GM20000 (cell line): ENCODE measurements around the gene SUN5.

Experiments
- DNase-seq: peaks from one replicate; pipeline ENCODE4 v3.0.0; 2012; ENCODE audit warnings: low spot score
- TF ChIP-seq, protein P1 (sequence below): IDR thresholded peaks from 2 replicates; pipeline ENCODE4 v1.5.1; 2012; ENCODE audit warnings: mild to moderate bottlenecking, control low read depth; ENCODE audit errors: extremely low read depth, missing control alignments

Gene SUN5

DNA sequence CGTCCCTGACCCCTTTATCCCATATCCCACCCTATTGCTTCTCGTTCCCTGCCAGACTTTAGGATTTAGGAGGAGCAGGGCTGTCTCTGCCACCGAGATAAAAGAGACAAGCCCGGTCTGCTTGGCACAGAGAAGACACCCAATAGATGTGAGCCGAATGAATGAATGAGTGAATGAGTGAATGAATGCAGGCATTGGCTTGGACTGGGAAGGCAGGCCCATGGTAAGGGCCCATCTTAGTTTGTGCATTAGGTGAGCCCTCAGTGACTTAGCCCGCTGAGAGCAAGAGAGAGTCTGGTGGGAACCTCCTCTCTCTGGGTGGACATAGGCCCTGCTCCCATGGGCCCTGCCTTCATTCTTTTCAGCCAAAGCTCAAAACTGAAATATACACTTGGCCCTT is 26.3 kb upstream of the SUN5 start:
- no peak for DNase-seq
- TF ChIP-seq, protein P1, sequence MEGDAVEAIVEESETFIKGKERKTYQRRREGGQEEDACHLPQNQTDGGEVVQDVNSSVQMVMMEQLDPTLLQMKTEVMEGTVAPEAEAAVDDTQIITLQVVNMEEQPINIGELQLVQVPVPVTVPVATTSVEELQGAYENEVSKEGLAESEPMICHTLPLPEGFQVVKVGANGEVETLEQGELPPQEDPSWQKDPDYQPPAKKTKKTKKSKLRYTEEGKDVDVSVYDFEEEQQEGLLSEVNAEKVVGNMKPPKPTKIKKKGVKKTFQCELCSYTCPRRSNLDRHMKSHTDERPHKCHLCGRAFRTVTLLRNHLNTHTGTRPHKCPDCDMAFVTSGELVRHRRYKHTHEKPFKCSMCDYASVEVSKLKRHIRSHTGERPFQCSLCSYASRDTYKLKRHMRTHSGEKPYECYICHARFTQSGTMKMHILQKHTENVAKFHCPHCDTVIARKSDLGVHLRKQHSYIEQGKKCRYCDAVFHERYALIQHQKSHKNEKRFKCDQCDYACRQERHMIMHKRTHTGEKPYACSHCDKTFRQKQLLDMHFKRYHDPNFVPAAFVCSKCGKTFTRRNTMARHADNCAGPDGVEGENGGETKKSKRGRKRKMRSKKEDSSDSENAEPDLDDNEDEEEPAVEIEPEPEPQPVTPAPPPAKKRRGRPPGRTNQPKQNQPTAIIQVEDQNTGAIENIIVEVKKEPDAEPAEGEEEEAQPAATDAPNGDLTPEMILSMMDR, result no peak

DNA sequence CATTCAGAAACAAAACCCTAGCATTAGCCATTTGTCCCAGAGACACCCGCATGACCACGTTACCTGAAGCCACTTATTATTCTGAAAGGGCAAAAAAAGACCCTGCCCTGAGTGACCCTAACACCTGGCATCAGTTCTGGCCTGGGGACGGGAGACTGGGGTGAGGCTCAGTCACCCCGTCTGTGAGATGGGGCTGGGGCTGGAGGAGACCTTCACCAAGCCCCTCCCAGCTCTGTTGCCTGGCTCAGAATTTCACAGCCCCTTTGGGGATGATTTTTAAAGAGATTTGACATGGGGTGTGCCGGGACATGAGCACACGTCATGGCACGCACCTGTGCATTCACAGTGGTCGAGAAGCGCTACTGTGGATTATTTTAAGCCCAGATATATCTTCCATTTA is 25.8 kb upstream of the SUN5 start:
- DNase-seq, result no peak
- TF ChIP-seq, protein P1, result no peak

DNA sequence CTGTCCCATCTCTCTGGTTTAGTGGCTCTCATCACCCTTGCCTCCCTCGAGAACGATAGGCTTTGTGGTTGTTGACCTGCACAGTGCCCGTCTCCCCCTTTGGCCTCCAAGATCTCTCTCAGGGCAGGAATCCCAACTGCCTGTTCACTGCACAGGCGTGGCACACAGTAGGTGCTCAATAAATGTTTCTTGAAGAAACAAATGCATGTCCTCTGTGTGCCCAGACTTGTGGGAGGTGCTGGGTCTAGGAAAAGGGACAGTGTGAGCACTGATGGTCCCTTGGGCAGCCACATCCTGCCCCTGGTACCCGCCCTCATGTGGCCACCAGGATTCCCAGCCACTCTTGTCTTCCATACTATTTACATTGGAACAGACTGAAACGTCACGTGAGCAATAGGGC is 24.6 kb upstream of the SUN5 start:
- no peak for DNase-seq
- TF ChIP-seq, protein P1, result no peak

DNA sequence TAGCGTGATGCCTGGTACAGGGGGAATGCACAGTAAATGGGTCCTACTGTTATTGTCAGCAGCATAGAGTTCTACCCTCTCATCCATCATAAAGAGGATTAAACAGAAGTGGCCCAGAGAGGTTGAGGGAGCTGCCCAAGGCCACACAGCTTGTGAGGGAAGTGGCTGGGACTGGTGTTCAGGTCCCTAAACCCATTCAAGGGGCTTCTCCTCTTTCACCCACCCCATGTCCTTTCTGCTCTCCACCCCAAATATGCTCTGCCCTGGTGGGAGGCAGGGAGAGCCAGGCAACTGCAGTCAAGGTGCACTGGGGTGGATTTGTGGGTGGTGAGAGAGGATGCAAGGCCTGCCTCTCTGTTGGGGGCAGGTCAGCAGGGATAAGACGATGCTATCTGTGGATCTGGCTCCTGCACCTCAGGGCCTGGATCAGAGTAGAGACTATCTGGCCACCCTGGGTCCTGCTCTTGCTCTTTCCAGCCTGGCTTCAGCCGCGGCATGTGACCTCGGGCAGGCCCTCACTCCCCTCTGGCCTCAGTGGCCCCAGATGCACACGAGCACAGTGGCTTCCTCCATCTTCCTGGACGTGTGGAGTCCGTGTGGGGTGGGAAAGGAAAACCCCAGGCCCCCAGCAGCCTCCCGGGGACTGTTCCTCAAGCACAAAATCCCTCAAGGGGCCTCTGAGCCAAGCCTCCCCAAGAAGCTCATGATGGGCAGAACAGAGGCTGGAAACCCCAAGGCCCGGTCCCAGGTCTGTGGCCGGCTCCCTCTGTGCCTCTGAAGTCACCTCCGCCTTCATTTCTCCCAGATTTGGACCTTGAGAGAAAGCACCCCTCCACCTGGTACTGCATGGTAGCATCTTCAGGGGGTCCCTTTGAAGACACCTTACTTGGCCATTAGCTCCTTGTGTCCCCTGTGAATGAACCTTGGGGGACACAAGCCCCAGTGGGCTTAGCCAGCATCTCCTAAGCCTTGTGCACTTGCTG is 23.8 kb upstream of the SUN5 start:
- TF ChIP-seq, protein P1, result no peak
- no peak for DNase-seq

DNA sequence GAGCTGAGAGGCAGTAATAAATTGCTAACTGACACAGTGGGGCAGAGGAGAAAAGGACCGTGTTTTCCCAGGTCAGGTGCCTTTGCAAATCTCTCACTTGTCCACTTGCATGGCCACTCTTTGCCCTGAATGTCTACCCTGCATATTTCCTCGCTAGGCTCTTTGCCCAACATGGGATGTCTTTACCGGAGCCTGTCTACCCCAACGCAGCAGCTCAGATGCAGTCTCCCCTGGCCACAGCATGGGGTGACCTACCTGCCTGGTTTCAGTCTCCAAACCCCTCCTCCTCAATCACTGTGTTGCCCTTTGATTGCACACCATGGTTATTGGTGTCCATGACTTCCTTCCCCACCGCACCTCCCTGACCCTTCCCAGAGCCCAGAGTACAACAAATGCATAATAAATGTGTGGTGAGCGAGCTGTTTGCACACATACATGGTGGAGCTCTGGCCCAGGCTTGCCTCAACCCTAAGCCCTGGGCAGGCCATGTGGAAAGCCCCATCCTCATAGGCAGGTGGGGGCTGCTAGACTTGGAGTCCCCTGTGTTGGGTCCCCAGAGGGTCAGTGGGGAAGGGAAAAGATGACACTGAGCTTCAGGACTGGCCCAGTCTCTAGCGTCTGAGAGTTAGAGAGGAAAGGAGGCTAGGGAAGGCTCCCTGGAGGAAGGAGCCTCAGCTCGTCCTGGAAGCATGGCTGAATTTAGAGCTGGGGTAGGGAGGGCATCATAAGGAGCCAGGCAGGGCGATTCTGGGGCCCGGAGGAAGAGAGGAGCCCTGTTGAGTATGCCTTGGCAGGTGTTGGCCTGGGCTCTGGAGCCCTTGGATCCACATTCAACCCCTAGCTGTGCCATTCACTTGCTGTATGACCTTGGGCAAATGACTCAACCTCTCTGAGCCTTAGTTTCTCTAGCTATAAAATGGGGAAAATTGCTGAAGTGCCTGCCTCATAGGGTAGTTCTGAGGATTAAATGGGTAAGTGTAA is 22.8 kb upstream of the SUN5 start:
- DNase-seq, result no peak
- TF ChIP-seq, protein P1, result no peak

DNA sequence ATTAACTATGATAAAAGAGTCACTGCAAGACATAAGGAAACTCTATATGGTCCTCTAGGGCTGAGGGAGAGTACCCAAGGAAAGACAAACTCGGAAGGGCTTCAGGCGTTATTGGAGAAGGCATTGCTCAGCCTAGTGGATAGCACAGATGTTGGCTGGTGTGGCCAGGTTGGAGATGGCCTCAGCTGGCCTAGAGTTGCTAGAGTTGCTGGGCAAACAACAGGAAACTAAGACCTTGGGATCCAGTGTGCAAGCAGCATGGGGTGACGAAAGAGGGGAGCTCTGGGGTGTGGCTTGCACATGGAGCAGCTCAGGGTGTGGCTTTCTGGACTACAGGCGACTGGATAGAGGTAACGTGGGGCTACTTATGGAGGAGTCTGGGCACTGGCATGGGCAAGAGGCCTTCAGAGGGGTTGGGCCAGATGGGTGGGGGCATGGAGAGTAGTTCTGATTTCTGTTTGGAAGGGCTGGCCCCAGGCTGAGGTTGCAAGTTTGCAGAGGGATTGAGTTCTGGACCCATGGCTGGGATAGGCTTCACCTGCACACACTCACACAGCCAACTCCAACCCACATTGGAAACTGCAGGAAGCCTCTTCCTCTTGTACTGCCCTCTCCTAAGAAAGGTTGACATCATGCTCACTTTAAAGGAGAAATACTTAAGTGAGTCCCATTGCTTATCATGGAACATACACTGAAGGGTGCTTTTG is 22.0 kb upstream of the SUN5 start:
- TF ChIP-seq, protein P1, result no peak
- DNase-seq, result no peak
